Spleen (tissue), 7 donors: ENCODE results near the gene MLST8.

Experiments used
- POLR2A ChIP-seq, 3 donors: fragments of 450-650 bp; IDR thresholded peaks; one replicate each; pipeline ENCODE4 v1.5.1; 2017; ENCODE audit warnings: antibody characterized with exemption in 3 of 3, mild to moderate bottlenecking in 1 of 3
- POLR2AphosphoS5 ChIP-seq, 3 donors: sonication (generic); formaldehyde crosslinking; IDR thresholded peaks; one replicate each; pipeline ENCODE4 v1.5.1; 2017; ENCODE audit warnings: antibody characterized with exemption in 3 of 3
- TF ChIP-seq, protein P1 (sequence below), 11 experiments: fragments of 200-600 bp in 7 of 11; fragments of 450-650 bp in 4 of 11; sonication (generic) in 4 of 11; IDR thresholded peaks in 8 of 11; conservative IDR thresholded peaks in 3 of 11; 1 replicate in 7 of 11; 2 replicates in 4 of 11; pipeline versions ENCODE4 v1.4.0 to v1.8.0; 2016 to 2021; ENCODE audit warnings: antibody characterized with exemption in 11 of 11, inconsistent platforms in 4 of 11, mild to moderate bottlenecking in 1 of 11
- donor health status: DM: no; HTN: no; CAD: no; lungs with moderate emphysema.
- donor health status: DM: no; HTN: no; CAD: no.
- donor health status: DM: no; HTN: no; CAD: no.

DNA sequence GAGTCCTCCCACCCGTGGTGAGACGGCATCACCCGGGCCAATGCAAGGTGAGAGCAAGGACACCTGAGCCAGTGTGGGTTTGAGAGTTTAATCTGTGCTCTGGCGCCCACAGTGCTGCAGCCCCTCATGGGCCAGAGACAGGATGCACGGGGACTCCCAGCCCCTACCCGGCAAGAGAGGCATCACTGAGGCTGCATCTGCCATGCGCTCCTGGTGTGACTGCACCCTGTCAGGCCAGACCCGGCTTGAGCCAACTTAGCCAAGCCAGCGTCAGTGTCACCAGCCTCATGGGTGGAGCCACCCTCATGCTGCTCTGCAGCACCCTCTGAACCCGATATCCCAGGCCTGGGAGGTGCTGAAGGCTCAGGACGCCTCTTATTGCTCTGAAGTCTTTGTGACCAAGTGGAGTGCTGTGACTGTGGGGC lies 6.7 kb downstream of the MLST8 start:
- TF ChIP-seq, protein P1, sequence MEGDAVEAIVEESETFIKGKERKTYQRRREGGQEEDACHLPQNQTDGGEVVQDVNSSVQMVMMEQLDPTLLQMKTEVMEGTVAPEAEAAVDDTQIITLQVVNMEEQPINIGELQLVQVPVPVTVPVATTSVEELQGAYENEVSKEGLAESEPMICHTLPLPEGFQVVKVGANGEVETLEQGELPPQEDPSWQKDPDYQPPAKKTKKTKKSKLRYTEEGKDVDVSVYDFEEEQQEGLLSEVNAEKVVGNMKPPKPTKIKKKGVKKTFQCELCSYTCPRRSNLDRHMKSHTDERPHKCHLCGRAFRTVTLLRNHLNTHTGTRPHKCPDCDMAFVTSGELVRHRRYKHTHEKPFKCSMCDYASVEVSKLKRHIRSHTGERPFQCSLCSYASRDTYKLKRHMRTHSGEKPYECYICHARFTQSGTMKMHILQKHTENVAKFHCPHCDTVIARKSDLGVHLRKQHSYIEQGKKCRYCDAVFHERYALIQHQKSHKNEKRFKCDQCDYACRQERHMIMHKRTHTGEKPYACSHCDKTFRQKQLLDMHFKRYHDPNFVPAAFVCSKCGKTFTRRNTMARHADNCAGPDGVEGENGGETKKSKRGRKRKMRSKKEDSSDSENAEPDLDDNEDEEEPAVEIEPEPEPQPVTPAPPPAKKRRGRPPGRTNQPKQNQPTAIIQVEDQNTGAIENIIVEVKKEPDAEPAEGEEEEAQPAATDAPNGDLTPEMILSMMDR (IDR thresholded peaks at IDR 0.05 in 8 of 11, conservative IDR thresholded peaks at IDR 0.05 in 3 of 11): no peak
- TF ChIP-seq POLR2A (IDR thresholded peaks at IDR 0.05) (no peak), POLR2AphosphoS5 (IDR thresholded peaks at IDR 0.05) (peak in 2 of 3 donors; percentile 30 to 58)
